ENCODE measurements around the gene KRT82.

KRT82 gene

GRCh38 chr12:52382854-52383253 lies 23.3 kb downstream of the KRT82 start:
- DNase-seq (ENCODE audit: low read depth): no peak
- H3K4me3 ChIP-seq (ENCODE audit: low read length): no peak overlapping the region
- TF ChIP-seq, protein P1, sequence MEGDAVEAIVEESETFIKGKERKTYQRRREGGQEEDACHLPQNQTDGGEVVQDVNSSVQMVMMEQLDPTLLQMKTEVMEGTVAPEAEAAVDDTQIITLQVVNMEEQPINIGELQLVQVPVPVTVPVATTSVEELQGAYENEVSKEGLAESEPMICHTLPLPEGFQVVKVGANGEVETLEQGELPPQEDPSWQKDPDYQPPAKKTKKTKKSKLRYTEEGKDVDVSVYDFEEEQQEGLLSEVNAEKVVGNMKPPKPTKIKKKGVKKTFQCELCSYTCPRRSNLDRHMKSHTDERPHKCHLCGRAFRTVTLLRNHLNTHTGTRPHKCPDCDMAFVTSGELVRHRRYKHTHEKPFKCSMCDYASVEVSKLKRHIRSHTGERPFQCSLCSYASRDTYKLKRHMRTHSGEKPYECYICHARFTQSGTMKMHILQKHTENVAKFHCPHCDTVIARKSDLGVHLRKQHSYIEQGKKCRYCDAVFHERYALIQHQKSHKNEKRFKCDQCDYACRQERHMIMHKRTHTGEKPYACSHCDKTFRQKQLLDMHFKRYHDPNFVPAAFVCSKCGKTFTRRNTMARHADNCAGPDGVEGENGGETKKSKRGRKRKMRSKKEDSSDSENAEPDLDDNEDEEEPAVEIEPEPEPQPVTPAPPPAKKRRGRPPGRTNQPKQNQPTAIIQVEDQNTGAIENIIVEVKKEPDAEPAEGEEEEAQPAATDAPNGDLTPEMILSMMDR (conservative IDR thresholded peaks at IDR 0.05; ENCODE audit: low read length): no peak

- TF ChIP-seq, protein P1 (conservative IDR thresholded peaks at IDR 0.05; ENCODE audit: low read length): no peak
- no peak overlapping the region for H3K4me3 ChIP-seq (ENCODE audit: low read length)
- no peak for DNase-seq (ENCODE audit: low read depth)
Observed at GRCh38 chr12:52381206-52381605, 24.9 kb downstream of the KRT82 start.

DNA sequence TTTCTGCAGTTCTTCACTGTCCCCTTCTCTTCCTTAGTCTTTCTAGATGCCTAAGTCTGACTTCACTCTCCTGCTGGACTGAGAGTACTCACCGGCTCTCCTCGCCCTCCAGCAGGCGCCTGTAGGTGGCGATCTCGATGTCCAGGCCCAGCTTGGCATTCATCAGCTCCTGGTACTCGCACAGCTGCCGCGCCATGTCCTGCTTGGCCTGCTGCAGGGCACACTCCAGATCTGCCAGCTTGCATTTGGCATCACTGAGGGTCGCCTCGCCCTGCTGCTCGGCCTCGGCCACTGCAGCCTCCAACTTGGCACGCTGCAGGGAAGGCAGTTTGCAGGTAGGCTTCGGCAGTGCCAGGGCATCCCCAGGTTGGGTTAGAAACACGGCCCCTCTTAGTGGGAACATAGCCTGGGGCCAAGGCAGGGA lies 25.9 kb downstream of the KRT82 start:
- TF ChIP-seq, protein P1 (conservative IDR thresholded peaks at IDR 0.05; ENCODE audit: low read length): peak; percentile 65
- no peak overlapping the region for H3K4me3 ChIP-seq (ENCODE audit: low read length)
- DNase-seq (ENCODE audit: low read depth): peak; percentile 27

- no peak for DNase-seq (ENCODE audit: low read depth)
Observed at GRCh38 chr12:52379536-52379935, 26.6 kb downstream of the KRT82 start.

DNA sequence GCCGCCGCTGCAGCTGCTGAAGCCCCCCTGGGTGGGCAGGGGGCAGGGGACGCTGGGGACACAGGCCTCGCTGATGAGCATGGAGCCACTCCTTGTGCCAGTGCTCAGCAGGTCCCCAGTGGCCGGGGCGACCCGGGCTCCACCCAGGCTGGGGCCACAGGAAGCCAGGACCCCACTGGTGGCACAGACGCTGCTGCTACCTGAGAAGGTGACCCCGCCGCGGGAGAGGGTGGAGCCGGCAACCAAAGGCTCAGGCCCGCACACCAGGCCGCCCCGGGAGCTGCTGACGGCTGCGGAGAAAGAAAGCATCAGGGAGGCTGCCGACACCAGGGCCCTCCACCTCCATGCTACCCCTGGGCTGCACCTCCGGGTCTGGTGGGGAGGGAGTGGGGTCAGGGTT lies 28.0 kb downstream of the KRT82 start:
- no peak overlapping the region for H3K4me3 ChIP-seq (ENCODE audit: low read length)
- TF ChIP-seq, protein P1 (conservative IDR thresholded peaks at IDR 0.05; ENCODE audit: low read length): no peak
- no peak for DNase-seq (ENCODE audit: low read depth)

More at GRCh38 chr12:52379536-52379935, 26.6 kb downstream of the KRT82 start:
- no peak overlapping the region for H3K4me3 ChIP-seq (ENCODE audit: low read length)
- TF ChIP-seq, protein P1 (conservative IDR thresholded peaks at IDR 0.05; ENCODE audit: low read length): no peak

- TF ChIP-seq, protein P1 (conservative IDR thresholded peaks at IDR 0.05; ENCODE audit: low read length): no peak
- H3K4me3 ChIP-seq (ENCODE audit: low read length): no peak overlapping the region
- DNase-seq (ENCODE audit: low read depth): no peak
Observed at GRCh38 chr12:52377266-52377665, 28.9 kb downstream of the KRT82 start.

GRCh38 chr12:52372216-52373154 lies 33.6 kb downstream of the KRT82 start:
- peak; percentile 91 for DNase-seq (ENCODE audit: low read depth)
- no peak overlapping the region for H3K4me3 ChIP-seq (ENCODE audit: low read length)
- TF ChIP-seq, protein P1 (conservative IDR thresholded peaks at IDR 0.05; ENCODE audit: low read length): peak; percentile 95
